GM18519 (cell line): Measurements from ENCODE around the gene BASP1.
A peak's percentile ranks its signal among the peaks of the same experiment; 100 is the strongest.
"Not testable (repeated sequence)": the region's sequence is repeated elsewhere in the genome, so short reads cannot be mapped to it uniquely, and the experiment has no call there.

Source experiments
- ATAC-seq: cut with Tn5 transposase; IDR thresholded peaks from one replicate; pipeline ENCODE4 v1.9.1; 2021; ENCODE audit warnings: mild to moderate bottlenecking, moderate library complexity; ENCODE audit not compliant: unreplicated experiment, low FRiP score

Gene BASP1

DNA sequence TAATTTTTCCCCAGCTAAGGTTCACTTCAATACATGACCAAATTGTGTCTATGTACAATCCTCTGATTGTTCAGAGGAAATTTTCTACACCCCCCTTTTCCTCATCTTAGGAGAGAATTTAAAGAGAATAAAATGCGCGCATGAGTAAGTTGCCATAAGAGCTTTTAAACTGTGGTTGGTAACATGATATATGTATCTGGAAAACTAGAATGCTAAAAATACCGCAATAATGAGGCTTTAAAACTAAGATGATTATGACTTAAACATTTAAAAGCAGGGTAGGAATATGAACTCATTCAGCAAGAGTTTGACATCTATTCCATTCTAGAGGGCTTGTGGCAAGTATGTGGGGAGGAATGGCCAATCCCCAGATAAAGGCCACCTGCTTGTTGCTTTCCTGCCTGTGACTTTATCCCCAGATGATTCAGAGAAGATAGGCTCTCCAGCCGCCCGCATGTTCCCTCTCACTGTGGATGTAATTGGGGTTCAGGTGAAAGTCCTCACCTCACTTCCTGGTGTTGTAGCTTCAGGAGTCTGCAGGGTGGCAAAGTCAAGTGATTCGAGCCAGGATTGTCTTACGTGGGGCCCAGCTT is 26.5 kb upstream of the BASP1 start:
- ATAC-seq = no peak

DNA sequence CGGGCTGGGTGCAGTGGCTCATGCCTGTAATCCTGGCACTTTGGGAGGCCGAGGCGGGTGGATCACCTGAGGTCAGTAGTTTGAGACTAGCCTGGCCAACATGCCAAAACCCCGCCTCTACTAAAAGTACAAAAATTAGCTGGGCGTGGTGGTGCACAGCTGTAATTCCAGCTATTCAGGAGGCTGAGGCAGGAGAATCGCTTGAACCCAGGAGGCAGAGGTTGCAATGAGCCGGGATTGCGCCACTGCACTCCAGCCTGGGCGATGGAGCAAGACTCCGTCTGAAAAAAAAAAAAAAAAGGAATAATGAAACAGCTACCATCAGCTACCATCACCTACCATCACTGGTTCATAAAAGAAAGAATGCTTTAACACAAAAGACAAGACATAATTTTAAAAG is 25.9 kb upstream of the BASP1 start:
- not testable (repeated sequence) for ATAC-seq

DNA sequence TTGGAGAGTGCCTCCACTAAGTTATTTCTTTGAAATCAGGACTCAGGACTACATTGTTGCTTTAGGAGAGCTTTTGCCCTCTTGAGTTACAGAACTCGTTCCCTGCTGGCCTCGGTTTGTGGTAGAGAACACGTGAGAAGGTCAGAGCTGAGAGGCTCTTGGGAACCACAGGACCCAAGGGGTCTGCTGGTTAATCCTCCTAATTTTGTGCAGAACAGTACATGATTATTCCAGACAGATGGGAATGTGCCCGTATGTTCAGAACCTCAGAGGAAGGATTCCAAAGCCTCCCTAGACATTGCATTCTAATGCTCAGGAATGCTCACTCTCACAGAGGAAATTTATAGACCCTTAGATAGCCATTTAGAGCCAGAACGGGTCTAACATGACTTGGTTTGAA is 25.2 kb upstream of the BASP1 start:
- no peak for ATAC-seq

DNA sequence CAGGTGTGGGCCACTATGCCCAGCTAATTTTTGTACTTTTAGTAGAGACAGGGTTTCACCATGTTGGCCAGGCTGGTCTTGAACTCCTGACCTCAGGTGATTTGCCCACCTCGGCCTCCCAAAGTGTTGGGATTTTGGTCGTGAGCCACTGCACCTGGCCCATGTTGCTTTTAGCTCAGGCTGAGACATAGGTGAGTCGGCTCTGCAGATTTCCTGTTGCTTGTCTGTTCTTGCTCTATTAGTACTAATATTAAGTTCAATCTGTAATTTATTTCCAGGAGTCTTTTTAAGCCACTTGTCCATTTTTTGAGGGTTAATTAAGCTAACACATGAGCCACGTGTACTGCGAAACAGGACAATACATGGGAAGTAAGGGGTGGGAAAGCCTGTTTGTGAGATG is 21.4 kb upstream of the BASP1 start:
- no peak for ATAC-seq

DNA sequence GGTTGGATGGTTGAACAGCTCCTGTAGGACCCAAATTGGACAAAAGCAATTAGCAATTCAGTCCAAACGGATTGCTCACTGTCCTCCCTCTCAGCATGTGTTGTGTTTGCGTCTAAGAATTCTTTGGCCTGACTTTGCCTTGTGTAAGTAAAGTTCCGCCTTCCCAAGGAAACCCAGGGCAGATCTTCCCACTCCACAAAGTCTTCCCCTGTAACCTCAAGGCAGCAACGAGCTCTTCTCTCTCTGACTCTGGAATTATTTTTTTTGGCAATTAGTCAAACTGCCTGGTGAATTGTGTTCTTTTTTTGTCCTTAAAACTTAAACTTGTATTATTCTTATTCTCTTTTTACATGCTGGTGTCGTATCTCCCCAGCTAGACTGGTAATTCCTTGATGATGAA is 20.7 kb upstream of the BASP1 start:
- no peak for ATAC-seq

DNA sequence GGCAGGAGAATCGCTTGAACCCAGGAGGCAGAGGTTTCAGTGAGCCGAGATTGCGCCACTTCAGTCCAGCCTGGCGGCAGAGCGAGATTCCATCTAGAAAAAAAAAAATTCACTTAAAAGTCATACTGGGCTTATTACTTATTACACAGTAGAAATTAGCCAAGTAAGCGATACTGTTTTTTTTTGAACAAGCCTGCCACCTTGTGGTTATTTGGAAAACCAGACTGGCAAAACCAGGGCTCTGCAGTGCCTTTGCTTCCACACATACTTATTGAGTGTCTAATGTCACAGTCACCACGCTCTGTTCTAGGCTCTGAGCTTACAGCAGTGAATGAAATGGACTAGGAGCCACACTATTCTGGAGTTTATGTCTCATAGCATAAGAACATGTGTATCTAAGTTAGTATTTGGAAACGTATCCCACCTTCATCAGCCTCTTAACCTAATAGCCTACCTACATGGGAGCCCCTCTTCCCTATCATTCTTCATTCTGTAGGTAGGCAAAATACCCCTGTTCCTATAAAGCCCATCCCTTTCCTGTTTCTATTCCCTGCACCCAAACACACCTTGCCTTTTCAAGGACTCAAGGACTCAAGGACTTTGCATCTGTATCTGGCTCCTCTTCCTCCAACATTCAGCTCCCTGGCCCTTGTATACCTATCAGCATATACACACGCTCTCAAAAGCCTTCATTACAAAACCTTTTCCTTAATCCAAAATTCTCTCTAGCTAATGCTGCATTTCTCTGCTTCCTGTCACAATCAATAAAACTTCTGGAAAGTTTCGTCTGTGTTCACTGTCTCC is 13.9 kb upstream of the BASP1 start:
- ATAC-seq = peak; percentile 84

DNA sequence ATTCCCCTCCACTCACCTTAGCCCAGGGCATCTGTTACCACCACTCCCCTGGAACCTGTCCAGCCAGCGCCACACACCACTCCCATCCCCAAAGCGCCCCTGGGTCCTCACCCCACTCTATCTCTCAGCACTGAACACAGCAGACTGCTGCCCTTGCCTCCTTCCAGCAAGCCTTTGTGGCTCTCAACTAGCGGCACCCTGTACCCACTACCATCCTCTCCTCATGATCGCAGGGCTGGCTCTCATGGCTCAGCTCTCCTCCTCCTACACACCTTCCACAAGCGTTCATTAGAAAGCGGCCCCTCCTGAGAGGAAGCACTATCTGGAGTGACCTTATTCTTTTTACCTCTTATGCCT is 13.3 kb upstream of the BASP1 start:
- ATAC-seq = no peak

DNA sequence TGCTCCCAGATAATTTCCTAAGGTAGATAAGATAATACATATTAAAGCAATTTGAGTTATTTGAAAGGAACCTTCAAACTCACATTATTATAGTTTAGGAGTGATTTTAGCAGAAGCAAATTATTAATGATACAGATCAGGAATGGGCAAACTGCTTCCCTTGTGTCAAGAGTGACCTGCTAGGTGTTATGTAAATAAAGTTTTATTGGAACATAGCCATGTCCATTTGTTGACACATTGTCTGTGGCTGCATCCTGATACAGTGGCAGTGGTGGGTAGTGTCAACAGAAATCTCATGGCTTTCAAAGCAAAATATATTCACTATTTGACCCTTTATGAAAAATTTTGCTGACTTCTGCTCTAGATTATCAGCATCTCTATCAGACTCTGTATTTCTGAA is 11.4 kb upstream of the BASP1 start:
- no peak for ATAC-seq

DNA sequence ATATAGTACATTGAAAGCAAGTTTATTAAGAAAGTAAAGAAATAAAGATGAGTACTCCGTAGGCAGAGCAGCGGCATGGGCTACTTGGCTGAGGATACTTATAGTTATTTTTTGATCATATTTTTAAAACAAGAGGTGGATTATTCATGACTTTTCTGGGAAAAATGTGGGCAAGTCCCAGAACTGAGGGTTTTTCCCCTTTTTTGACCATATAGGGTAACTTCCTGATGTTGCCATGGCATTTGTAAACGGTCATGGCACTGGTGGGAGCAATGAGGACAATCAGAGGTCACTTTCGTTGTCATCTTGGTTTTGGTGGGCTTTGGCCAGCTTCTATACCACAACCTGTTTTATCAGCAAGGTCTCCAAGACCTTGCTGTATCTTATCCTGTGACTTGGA is 5.2 kb upstream of the BASP1 start:
- ATAC-seq = no peak

DNA sequence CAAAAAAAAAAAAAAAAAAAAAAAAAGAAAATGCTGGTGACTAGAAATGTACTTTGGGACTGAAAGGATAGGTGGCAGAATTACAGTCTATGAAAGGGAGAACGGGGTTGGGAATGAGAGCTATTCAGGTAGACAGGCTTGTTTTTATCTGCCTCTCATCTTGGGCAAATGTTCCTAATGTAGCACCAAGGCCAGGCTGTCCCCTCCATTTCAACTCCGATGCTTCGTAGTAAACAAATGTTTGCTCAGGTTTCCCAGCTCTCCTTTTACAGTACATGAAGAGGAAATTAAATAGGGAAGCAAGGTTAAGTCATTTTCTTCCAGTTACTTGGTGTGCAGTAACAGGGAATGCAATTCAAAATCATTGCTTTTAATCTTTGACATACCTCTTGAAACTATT is 4.4 kb upstream of the BASP1 start:
- ATAC-seq = no peak

DNA sequence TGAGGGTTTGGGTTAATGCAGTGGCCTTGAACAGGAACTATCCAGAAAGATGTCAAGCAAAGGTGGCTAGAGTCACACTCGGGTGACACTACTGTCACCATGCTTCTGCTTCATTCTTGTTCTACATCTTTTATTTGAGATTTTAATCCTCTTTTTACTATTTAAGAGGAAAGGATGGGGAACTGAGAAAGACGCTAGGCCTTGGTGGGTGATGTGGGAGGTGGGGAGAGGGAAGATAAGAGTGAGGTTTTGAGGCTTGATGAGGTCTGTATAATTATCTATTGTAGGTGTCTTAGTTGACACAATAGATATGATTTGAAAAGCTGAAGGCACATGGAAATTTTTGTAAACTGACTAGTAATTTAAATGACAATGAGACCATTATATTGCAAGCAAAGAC is 3.5 kb upstream of the BASP1 start:
- no peak for ATAC-seq

DNA sequence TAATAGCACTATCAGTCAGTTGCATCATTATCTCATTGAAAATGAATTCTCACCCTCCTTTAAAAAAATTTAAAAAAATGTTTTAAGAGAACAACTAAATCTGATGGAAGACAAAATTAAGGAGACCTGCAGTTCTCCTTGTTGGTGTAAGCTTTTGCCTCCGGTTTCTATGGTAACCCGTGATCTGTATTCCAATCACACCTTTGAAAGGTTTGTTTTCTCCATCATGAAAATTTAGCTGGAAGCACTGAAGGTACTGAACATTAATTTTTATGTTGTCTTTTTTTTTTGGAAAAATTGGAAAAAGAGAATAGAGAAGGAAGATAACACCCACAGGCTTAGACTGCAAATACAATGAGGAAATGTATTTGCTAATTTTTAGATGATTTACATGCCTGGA is 2.5 kb upstream of the BASP1 start:
- ATAC-seq = no peak

DNA sequence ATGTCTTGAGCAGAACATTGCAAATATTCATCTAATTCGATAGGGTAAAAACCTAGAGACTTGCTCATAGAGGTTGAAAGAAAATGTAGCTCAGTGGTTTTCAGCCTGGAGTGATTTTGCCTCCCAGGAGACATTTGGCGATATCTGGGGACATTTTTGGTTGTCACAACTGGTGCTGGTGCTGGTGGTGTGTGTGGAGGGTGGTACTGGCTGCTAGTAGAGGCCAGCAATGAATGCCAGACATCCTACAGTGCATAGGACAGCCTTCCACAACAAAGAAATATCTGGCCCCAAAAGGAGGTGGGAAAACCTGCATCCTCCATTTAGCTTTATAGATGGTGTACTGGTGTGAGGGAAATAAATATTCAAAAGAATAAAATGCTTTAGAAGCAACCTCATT is 2.1 kb upstream of the BASP1 start:
- ATAC-seq = no peak

DNA sequence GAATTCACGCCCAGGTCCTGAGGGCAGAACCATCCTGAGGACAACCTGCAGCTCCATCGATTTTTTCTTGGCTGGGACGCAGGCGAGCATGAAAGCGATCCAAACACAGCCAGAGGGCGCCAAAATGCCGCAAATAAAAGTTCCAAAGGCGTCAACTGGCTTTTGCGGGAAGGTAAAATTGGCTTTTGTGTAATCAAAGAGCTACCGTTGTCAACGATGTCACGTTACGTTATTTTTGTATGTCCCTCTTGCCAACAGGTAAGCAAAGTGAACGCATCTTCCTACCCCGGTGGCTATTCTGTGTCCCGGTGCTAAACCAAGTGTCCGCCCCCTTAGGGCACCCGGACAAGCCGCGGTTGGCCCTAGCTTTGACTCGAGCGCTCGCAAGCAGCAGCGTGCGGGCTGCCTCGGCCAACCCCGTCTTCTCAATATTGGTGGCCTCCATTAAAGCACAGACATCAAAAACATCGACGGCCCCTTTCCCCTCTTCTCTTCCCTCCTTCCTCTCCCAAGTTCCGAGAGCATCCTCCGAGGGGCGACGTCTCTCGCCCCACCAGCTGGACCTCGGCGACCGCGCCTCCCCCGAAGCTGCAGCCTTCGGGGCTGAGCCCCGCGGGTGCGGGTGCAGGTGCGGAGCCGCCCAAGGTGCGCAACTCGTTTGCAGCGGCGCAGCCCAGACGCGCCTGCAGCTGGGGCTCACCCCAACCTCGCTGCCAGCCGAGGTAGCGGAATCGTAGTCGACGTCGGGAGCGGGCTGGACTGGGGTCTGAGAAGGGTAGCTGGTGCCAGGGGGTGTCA is 1.1 kb upstream of the BASP1 start:
- ATAC-seq = peak; percentile 39

DNA sequence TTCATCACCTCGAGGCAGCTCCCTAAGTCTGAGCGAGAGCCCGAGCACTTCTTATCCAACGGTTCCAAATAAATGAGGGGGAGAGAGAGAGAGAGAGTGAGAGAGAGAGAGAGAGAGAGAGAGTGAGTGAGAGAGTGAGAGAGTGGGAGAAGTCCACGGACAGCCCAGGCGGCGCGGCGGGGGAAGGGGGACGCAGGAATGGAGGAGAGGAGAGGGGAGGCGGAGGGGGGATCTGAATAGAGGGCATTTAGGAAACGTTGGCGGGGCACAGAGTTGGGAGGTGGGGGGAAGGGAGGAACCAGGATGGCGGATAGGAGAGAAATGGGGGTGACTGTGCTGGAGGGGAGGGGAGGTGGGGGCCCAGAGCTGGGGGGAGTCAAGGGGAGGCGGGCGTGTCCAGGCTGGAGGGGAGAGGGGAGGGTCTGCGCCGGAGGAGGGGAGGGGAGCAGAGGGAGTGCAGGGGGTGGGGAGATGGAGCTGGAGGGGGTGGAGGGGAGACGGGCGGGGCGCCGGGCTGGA is 398 bp upstream of the BASP1 start:
- no peak for ATAC-seq

DNA sequence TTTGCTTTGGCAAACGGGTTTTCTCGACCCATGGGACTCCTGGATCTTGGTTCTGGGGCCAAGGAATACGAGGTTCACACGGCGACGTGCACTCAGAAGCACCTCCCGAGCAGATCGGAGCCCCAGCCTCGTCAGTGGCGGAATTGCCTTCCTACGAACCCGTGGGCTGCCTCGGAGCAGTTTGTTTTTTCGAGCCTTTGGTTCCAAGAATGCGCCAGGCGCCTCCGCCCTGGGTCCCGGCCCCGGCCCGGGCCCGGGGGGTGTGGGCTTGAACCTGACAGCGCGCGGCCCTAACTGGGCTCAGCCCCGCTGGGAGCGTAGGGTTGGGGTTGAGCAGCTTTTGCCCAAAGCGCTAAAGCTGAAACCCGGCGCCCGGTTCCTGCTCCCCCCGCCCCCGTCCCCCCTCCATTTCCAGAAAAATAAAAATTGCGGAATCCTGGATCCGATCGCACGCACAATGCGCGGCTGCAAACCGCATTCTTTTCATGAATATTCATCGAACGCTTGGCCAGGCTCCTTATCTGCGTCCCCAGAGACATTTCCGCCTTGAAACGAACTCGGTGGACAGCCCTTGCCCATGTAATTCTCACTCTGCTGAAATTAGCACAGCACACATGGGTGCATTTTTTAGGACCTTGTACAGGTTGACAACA is 1.0 kb downstream of the BASP1 start:
- no peak for ATAC-seq

DNA sequence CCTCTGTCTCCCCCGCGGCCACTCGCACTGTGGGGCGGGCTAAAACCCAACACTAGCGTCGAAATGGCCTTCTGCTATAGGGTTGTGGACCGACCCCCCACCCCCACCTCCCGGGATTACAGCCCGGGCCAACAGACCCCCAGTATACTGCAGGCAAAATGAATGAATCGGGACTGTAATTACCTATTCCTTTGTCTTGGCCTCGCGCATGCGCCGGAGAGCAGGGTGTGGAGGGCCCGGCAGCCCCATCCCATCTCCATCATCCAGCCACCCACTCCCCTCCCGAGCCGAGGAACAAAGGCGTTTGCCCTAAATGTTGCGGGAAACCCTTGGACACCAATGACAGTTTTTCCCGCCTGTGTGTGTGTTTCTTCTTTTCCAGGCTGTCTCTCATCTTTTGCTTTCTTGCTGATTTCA is 1.6 kb downstream of the BASP1 start:
- no peak for ATAC-seq

DNA sequence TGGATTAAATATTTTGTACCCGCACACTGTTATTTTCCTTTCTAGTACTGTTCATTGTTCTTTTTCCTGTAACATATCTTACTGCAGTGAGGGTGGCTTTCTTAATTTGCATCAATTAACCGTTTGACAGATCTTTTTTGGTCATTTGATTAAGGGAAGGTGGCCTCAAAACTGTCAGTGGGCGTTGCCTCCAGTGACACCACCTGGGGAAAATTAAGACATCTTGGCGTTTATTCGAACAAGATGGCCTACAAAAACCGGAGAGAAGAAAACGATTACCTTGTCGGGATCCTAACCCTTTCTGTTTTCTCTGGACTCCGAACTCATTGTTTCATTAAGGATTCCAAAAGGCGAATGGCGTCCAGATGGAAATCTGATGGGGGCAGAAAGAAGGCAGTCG is 2.0 kb downstream of the BASP1 start:
- no peak for ATAC-seq

DNA sequence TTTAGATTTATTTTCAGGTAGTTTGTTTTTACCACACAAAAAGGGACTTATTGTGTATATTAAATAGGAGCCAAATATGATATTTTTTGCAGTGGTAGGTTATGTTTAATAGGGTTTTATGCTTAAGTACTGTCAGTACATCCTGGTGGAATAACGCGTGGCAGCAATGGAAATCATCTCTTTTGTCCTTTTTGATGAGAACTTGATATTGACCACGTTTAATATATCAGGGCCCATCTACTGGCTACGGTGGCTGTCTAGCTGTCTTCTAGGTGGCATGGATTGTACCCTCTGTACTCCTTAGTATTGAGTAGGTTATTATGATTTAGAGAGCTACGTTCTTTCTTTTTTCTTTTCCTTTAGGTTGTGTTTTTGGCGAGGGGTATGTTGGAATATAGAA is 2.6 kb downstream of the BASP1 start:
- ATAC-seq = no peak

DNA sequence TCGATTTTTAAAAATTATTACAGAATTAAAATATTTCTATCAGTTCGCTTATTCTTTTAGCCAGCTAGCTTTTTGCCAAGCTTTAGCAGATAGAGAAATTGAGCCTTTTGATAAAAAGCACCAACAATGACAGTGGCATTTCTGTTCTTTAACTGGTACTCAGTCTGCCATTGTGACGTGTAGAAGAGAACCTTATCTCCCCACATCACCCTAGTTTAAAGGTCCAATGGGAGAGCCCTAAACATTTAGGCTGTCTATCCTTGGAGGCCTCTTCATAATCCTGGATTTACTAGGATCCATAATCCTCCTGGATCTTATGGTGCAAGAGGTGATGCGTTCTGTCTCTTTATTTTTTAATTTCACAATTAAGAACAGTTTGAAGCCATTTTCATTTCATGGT is 3.0 kb downstream of the BASP1 start:
- ATAC-seq = no peak
